NCI-H82 treated with DMSO at 0.1 percent for 48 hours (cell line): Measurements from ENCODE around the gene SARDH.

Experiments used
- DNase-seq: peaks from one replicate; lab custom pipeline; 2025; ENCODE audit not compliant: unreplicated experiment; lab: John Stamatoyannopoulos, UW

Gene SARDH

GRCh38 chr9:133653638-133654037, 84.5 kb downstream of the SARDH start:
- DNase-seq = no peak

- DNase-seq = no peak
Measured at GRCh38 chr9:133650026-133650425, 88.1 kb downstream of the SARDH start.

DNA sequence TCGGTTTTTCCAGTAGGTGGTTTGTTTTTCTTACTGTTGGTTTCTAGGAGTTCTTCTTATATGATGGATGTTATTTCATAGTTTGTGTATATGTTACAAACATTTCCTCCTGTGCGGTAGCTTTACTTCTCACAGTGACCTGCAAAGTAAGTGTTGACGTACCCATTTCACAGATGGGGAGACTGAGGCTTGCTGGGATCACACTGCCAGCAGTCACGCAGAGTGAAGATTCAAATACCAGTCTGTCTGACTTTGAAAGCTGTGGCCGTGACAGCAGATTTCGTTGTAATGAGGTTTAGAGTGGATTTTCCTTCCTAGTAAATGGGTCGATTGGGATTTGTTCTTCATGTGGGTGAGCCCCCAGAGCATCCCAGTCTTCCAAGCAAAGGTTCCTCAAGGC, 89.0 kb downstream of the SARDH start:
- DNase-seq = no peak

- no peak for DNase-seq
Measured at GRCh38 chr9:133647765-133648469, 90.2 kb downstream of the SARDH start.

- no peak for DNase-seq
Measured at GRCh38 chr9:133647148-133647547, 91.0 kb downstream of the SARDH start.

- no peak for DNase-seq
Measured at GRCh38 chr9:133645021-133645765, 93.0 kb downstream of the SARDH start.

DNA sequence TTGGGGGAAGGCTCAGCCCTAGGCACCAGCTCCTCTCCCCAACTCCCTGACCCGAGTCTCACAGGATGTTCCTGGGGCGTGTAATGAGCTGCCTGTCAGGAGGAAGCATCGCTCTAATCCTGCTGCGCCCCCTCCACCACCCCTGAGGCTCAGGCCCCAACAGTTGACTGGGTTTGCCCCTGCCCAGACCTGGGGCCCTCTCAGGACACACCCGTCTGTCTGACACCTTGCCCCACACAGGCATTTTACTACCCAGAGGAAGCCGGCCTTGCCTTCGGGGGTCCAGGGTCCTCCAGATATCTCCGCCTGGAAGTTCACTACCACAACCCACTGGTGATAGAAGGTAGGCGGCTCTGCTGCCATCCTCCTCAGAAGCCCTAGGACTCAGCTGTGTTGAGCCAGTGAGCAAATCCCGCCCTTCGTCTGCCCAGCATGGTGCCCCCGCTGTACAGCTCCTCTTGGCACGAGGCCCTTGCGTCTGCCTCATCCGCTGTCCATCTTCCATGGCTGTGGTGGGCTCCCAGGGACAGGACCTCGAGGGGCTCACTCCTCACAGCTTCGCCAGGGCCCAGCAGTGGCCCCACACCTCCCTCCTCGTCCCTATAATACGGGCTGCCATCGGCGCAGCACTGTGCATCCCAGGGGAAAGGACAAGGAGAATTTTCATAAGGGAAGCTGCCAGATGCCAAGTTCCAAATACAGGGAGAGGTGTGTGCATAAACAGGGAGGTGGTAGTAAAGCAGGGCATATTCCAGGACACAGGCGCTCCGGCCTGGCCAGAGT, 94.0 kb downstream of the SARDH start:
- no peak for DNase-seq

- no peak for DNase-seq
Measured at GRCh38 chr9:133643362-133643755, 94.8 kb downstream of the SARDH start.

DNA sequence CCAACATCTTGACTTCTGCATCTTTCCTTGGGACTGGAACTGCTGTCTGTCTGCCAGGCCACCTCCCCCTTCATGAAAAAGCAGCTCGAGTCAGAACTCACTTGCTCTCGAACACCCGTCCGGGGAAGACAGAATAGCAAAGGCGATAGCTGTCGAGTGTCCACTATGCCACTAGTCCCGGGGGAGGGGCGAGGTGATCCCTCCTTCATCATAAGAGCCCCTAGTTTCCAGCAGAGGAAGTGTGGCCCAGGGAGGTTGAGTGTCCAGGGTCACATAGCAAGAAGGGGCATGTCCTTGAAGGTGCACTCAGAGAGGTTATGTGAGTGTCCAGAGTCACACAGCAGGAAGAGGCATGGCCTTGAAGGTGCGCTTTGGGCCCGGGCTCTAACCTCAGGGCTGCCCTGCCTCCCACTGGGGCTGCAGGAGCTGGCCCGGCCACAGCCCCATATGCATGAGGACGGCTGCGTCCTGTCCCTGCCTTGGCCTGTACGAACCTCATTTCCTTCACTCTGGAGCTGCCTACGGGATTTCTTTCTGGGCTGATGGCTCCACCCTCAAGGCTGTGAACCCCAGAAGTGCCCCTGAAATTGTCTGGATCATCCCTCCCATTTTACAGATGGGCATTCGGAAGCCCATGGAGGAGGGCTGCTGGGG, 95.3 kb downstream of the SARDH start:
- DNase-seq = no peak

DNA sequence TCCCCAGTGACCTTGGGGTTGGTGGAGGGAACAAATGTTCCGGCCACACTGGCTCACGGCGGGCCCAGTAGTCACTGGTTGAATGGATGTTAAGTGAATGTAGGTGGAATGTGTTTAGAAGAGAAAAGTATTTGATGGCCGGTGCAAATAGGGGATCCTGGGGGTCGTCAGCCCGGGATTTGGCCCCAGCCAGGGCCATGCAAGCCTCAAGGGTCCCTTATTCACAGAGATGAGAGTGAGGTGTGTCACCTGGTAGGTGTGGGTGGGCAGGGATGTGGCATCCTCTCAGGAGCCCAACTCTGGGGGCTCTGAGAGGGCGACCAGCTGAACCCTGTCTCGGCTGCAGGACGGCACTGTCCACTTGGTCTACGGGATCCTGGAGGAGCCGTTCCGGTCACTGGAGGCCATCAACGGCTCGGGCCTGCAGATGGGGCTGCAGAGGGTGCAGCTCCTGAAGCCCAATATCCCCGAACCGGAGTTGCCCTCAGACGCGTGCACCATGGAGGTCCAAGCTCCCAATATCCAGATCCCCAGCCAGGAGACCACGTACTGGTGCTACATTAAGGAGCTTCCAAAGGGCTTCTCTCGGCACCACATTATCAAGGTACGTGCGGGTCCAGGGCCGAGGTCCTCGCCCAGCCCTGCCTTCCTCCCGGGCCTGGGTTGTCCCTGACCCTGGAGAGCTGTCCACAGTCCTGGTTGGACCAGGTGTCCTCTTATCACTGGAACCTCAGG, 96.1 kb downstream of the SARDH start:
- no peak for DNase-seq

GRCh38 chr9:133641396-133641655, 96.8 kb downstream of the SARDH start:
- no peak for DNase-seq

DNA sequence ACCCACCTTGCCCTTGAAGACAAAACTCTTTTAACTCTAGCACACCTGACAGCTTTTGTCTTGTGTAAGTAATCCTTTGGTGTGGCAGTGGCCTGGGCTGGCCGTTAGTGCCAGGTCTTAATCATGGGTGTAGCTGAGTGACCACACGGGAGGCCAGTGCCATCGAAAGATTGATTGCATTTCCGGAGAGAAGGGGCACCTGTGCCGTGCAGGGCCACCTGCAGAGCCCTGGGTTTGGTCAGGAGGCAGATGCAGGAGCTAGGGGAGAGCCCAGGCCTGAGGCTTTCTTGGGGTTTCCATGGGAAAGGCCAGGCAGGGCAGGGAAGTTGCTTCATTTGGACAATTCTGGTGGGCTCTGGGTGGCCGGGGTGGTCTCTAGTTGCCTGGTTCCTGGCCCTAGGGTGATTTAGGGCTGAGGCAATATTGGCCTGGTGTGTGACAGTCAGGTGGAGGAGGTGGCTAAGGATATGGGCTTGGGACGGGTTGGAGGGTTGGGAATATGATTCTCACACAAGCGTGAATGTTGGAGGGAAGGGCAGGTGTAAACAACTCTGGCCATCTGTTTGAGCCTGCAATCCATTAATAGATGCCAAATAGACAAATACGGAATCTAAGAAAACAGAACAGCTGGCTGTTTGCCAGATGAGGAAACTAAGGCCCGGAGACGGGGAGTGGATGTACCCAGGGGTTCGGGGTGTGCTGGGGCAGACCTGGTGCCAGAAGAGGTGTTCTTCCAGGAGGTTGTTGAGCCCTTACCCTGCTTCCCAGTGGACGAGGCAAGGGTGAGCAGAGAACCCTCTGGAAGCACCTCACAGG, 97.4 kb downstream of the SARDH start:
- DNase-seq = no peak

DNA sequence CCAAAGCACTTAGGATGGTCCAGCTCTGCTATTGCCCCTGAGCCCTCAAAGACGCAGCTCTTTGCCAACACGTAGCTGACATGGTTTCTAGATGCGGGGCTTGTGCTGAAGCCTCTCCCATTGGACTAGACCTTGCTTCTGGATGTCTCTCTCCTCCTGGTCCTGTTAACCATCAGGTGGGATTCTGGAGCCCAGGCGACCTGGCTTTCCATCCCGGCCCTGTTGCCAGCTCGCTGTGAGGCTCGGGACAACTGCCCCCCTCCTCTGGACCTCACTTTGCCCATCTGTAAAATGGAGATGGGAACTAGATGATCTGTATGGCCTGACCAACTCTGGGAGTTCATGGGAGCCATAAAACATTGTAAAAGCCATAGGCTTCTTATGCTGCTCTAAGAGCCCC, 98.0 kb downstream of the SARDH start:
- no peak for DNase-seq

DNA sequence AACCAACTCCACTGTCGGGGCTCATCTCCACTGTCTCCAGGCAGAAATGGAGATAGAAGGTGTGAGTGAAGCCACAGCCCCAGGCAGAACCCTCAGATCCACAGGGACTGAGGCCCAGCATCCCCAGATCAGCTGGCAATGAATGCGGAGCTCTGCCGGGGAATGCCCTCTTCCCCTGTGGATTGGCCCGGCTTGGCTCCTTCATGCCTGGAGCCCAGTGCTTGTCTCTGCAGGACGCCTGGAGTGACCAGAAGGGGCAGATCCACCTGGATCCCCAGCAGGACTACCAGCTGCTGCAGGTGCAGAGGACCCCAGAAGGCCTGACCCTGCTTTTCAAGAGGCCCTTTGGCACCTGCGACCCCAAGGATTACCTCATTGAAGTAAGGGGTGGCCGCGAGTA, 98.5 kb downstream of the SARDH start:
- DNase-seq = no peak

GRCh38 chr9:133638711-133639110, 99.4 kb downstream of the SARDH start:
- DNase-seq = no peak

GRCh38 chr9:133638076-133638475, 100.1 kb downstream of the SARDH start:
- DNase-seq = no peak

DNA sequence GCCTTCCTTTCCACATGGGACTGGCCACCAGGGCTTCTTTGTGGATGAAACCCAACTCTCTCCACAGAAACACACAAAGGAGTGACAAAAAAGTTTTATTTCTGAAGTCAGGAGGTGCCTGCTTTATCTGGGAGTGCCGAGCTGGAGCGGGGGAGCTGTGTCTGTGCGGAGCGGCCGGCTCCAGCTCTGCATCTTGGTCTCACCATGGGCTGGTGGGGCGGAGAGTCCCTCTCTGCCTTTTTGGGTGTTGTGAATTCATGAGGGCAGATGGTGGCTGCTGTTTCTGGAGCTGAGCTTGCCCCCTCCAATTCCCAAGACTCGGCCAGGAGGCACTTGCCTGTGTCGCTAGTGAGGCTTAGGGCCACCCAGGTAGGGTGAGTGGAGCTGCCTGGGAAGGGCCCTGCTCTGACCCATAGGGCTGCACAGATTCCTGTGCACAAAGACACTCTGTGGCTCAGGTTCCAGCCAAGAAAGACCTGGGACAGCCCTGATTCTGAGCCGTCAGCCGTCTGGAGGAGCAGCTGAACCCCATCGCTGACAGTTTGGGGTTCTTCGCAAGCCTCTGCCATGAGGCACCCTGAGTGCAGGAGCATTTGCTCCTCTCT, 100.6 kb downstream of the SARDH start:
- no peak for DNase-seq

GRCh38 chr9:133636902-133637301, 101.2 kb downstream of the SARDH start:
- no peak for DNase-seq
